B cell (primary cell): ENCODE results near the gene TMEM266. TPM values are rescaled to one million over a fixed set of nuclear protein-coding genes. Genes with fewer than 3 reads are reported as not detected.

Source experiments
- ATAC-seq: fragments of 200-7000 bp; cut with Tn5 transposase; one replicate; pipeline ENCODE4 v1.10.0; 2021; ENCODE audit warnings: low read depth, mild to moderate bottlenecking, moderate number of reproducible peaks, moderate library complexity
- CTCF ChIA-PET: fragments of 350-600 bp; sonication (Branson Sonifier 250); formaldehyde crosslinking; loops from one replicate; lab custom pipeline; 2021; ENCODE audit warnings: antibody characterized with exemption, inconsistent platforms; lab: Charles Lee
- POLR2A ChIA-PET: fragments of 350-600 bp; sonication (Branson Sonifier 250); formaldehyde crosslinking; loops from one replicate; lab custom pipeline; 2021; ENCODE audit warnings: antibody characterized with exemption; lab: Charles Lee
- DNase-seq: peaks from one replicate; pipeline ENCODE4 v3.0.0; 2013
- H2AFZ ChIP-seq: 2 replicates; pipeline ENCODE4 v1.6.1; 2012; ENCODE audit warnings: mild to moderate bottlenecking, low read depth, low read length; ENCODE audit not compliant: insufficient read depth, poor library complexity, severe bottlenecking
- H3K27ac ChIP-seq, 2 donors: 1 replicate in 1 of 2; 2 replicates in 1 of 2; pipeline ENCODE4 v1.5.1; 2012 to 2013; ENCODE audit warnings: low read length in 2 of 2, mild to moderate bottlenecking in 2 of 2, moderate library complexity in 1 of 2
- H3K27me3 ChIP-seq, 4 experiments: fragments of 200-600 bp in 1 of 4; sonication (generic) in 1 of 4; replicated peaks in 1 of 4; 1 replicate in 2 of 4; 2 replicates in 2 of 4; pipeline versions ENCODE4 v1.6.1 to v1.7.0; 2013 to 2016; ENCODE audit warnings: low read length in 3 of 4, mild to moderate bottlenecking in 2 of 4, mixed read lengths in 1 of 4, moderate library complexity in 1 of 4; ENCODE audit not compliant: insufficient read depth in 4 of 4, control insufficient read depth in 3 of 4; ENCODE audit errors: control extremely low read depth in 1 of 4
- H3K36me3 ChIP-seq, 2 experiments: replicated peaks in 1 of 2; 1 replicate in 1 of 2; 2 replicates in 1 of 2; pipeline versions ENCODE4 v1.6.1 to v1.7.1; 2013; ENCODE audit warnings: low read length in 1 of 2; ENCODE audit not compliant: insufficient read depth in 2 of 2, control insufficient read depth in 1 of 2; ENCODE audit errors: control extremely low read depth in 1 of 2, extremely low read depth in 1 of 2
- H3K4me1 ChIP-seq, 2 donors: fragments of 200-600 bp in 1 of 2; sonication (generic) in 1 of 2; 1 replicate in 1 of 2; 2 replicates in 1 of 2; pipeline versions ENCODE4 v1.5.1 to v1.6.1; 2013 to 2017; ENCODE audit warnings: low read length in 2 of 2; ENCODE audit not compliant: control insufficient read depth in 2 of 2, insufficient read depth in 2 of 2
- H3K4me2 ChIP-seq: replicated peaks from 2 replicates; pipeline ENCODE3; 2012; ENCODE audit warnings: mild to moderate bottlenecking, low read depth, low read length; ENCODE audit not compliant: poor library complexity, severe bottlenecking
- H3K4me3 ChIP-seq, 5 experiments: fragments of 200-600 bp in 1 of 5; sonication (generic) in 1 of 5; 1 replicate in 3 of 5; 2 replicates in 2 of 5; pipeline versions ENCODE4 v1.5.1 to v1.7.0; 2011 to 2016; ENCODE audit warnings: low read length in 4 of 5, mild to moderate bottlenecking in 4 of 5, low read depth in 2 of 5, control low read depth in 1 of 5, moderate library complexity in 1 of 5; ENCODE audit not compliant: insufficient read depth in 1 of 5; ENCODE audit errors: control extremely low read depth in 1 of 5, extremely low read depth in 1 of 5
- H3K79me2 ChIP-seq: fragments of 200-600 bp; sonication (generic); one replicate; pipeline ENCODE4 v1.6.0; 2016; ENCODE audit warnings: low read length; ENCODE audit not compliant: control insufficient read depth, insufficient read depth
- H3K9ac ChIP-seq: fragments of 200-600 bp; sonication (generic); 2 replicates; pipeline ENCODE4 v1.6.1; 2017; ENCODE audit warnings: mild to moderate bottlenecking, low read length, moderate library complexity
- H3K9me3 ChIP-seq, 3 donors: one replicate each; pipeline versions ENCODE4 v1.6.1 to v1.7.1; 2013; ENCODE audit warnings: low read length in 2 of 3; ENCODE audit not compliant: control insufficient read depth in 2 of 3, insufficient read depth in 1 of 3; ENCODE audit errors: control extremely low read depth in 1 of 3
- H4K20me1 ChIP-seq: 2 replicates; pipeline ENCODE4 v1.6.0; 2012; ENCODE audit warnings: mild to moderate bottlenecking, low read length; ENCODE audit not compliant: insufficient read depth, control insufficient read depth, poor library complexity, severe bottlenecking
- H3K27ac Mint-ChIP-seq: one replicate; pipeline ENCODE4 v1.8.0; 2021; ENCODE audit warnings: mixed read lengths
- H3K27me3 Mint-ChIP-seq: one replicate; pipeline ENCODE4 v1.8.0; 2021; ENCODE audit warnings: mixed read lengths
- H3K4me1 Mint-ChIP-seq: one replicate; pipeline ENCODE4 v1.8.0; 2021; ENCODE audit warnings: mixed read lengths
- H3K4me3 Mint-ChIP-seq: one replicate; pipeline ENCODE4 v1.8.0; 2021; ENCODE audit warnings: mixed read lengths
- H3K9me3 Mint-ChIP-seq: one replicate; pipeline ENCODE4 v1.8.0; 2022; ENCODE audit warnings: mixed read lengths; ENCODE audit not compliant: insufficient read depth
- EZH2 ChIP-seq: IDR thresholded peaks from 2 replicates; pipeline ENCODE4 v1.6.1; 2012; ENCODE audit warnings: borderline replicate concordance, low read depth, mild to moderate bottlenecking, moderate library complexity, low read length; ENCODE audit not compliant: insufficient read depth, poor library complexity, severe bottlenecking
- WGBS: methylation state at CpG from one replicate; pipeline ENCODE4 v1.1.5; 2013; ENCODE audit warnings: missing lambda C conversion rate; ENCODE audit not compliant: insufficient coverage; 5-methylcytosine and 5-hydroxymethylcytosine counted together
- intact Hi-C: fragments of 100-400 bp; cut with micrococcal nuclease; formaldehyde crosslinking; loops from one replicate; pipeline ENCODE4 v1.10.0; 2022
- polyA plus RNA-seq: library from polyadenylated mRNA; depleted of rRNA; stranded (reverse); fragments of >200 nt; gene quantifications from 2 replicates; pipeline ENCODE4 v1.2.3, GENCODE V29; 2012
- total RNA-seq, 2 donors: library from RNA; stranded (reverse); fragments of 120-200 nt in 1 of 2; gene quantifications; 1 replicate in 1 of 2; 2 replicates in 1 of 2; pipeline versions ENCODE4 v1.2.3 to v1.2.4, GENCODE V29; 2013 to 2022
- TF ChIP-seq, protein P1 (sequence below): fragments of 200-600 bp; IDR thresholded peaks from one replicate; pipeline ENCODE4 v1.8.0; 2022; ENCODE audit warnings: antibody characterized with exemption, mild to moderate bottlenecking

TMEM266 gene
- total and polyA plus RNA-seq, 2 donors (not counting 1 experiment from before 2014, with no cell fraction given): not detected

DNA sequence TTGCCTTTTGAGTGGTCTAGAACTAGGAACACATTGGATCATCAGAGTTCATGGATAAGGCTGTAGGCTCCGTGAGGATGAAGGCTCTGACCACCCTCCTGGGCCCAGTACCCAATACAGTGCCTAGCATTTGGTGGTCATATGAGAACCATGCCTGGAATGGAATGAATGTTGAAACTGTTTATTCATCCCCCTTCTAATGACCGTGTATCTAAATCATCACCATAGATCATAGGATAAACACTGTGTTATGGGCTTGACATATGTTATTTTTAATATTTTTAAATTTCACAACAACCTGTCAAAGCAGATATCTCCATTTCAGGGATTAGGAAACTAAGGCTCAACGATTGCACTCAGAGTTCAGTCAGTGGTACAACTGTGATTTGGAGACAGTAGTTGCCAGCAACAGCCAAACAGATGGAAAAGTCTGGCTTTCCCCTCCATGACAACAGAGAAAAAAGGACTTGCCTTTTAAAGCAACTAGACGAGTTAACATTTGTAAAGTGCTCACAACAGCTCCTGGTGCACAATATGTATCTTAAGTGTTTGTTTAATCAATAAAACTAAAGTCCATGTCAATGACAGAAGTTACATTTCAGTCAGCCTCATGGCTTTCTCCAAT is 89.6 kb downstream of the TMEM266 start:
- no peak overlapping the region for H3K9ac ChIP-seq
- intact Hi-C loops: no loop called here
- ATAC-seq (no peak), DNase-seq (no peak)
- peaks cover 0 to 14% (median 8%) of the 10 kb centered on the region in 4 experiments for H3K27me3 ChIP-seq
- Mint-ChIP-seq H3K27ac (no peak overlapping the region), H3K4me3 (no peak overlapping the region), H3K27me3 (peaks cover 24% of the 10 kb centered on the region), H3K4me1 (peaks cover 14% of the 10 kb centered on the region), H3K9me3 (no peaks in the 10 kb centered on the region)
- no peaks in the 10 kb centered on the region for H3K79me2 ChIP-seq
- TF ChIP-seq, protein P1, sequence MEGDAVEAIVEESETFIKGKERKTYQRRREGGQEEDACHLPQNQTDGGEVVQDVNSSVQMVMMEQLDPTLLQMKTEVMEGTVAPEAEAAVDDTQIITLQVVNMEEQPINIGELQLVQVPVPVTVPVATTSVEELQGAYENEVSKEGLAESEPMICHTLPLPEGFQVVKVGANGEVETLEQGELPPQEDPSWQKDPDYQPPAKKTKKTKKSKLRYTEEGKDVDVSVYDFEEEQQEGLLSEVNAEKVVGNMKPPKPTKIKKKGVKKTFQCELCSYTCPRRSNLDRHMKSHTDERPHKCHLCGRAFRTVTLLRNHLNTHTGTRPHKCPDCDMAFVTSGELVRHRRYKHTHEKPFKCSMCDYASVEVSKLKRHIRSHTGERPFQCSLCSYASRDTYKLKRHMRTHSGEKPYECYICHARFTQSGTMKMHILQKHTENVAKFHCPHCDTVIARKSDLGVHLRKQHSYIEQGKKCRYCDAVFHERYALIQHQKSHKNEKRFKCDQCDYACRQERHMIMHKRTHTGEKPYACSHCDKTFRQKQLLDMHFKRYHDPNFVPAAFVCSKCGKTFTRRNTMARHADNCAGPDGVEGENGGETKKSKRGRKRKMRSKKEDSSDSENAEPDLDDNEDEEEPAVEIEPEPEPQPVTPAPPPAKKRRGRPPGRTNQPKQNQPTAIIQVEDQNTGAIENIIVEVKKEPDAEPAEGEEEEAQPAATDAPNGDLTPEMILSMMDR: no peak
- TF ChIP-seq EZH2: no peak
- H3K27ac ChIP-seq: no peak overlapping the region
- peaks cover 11 to 16% of the 10 kb centered on the region in 2 donors for H3K4me1 ChIP-seq
- H4K20me1 ChIP-seq: no peaks in the 10 kb centered on the region
- no peaks in the 10 kb centered on the region for H3K36me3 ChIP-seq
- H3K4me3 ChIP-seq: no peak overlapping the region
- H2AFZ ChIP-seq: no peak overlapping the region
- no peaks in the 10 kb centered on the region for H3K9me3 ChIP-seq
- no peak overlapping the region for H3K4me2 ChIP-seq
- WGBS: no CpG with 5 or more reads among the region's 4 CpGs
- ChIA-PET CTCF (interaction anchor here (0.6 to 8.8 kb wide), 9 partner anchors 9 to 899 kb away, joined by 3 to 73 read pairs (median 3); no protein-coding TSS in a partner anchor), POLR2A (no interaction called here)

DNA sequence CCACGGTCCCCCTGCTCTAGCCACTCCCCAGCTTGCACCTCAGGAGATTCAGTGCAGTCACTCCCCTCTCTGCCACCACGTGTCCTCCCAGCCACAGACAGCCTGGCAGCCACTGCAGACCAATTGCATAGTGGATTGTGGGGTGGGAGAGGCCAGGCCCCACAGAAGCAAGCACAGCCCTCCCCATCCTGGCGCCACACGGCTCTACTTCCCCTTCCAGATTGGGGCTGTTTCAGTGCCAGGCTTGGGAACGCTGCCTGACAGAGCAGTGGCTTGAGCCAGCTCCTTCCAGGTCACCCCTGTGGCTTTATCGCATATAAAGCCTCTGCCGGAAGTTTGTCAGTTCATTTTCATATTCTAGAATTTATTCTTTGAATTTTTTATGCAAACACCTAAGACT is 90.7 kb downstream of the TMEM266 start:
- no peaks in the 10 kb centered on the region for H3K9me3 Mint-ChIP-seq
- CTCF ChIA-PET: interaction anchor here (0.9 to 8.8 kb wide), 9 partner anchors 9 to 341 kb away, joined by 3 to 73 read pairs (median 4); no protein-coding TSS in a partner anchor
- Histone ChIP-seq H3K4me2 (peak overlapping the region; percentile 62), H3K27me3 (peaks cover 0 to 9% (median 8%) of the 10 kb centered on the region in 4 experiments), H3K9ac (no peak overlapping the region), H3K36me3 (no peaks in the 10 kb centered on the region), H3K9me3 (no peaks in the 10 kb centered on the region), H3K79me2 (no peaks in the 10 kb centered on the region), H3K27ac (no peak overlapping the region), H3K4me3 (no peak overlapping the region), H2AFZ (peak overlapping the region; percentile 64), H3K4me1 (peaks cover 11 to 16% of the 10 kb centered on the region in 2 donors), H4K20me1 (no peaks in the 10 kb centered on the region)
- intact Hi-C loops: loop anchor here (5.0 kb wide), 1 partner anchor 93 kb away; the partner anchor contains the start of gene TMEM266
- peaks cover 14% of the 10 kb centered on the region for H3K4me1 Mint-ChIP-seq
- H3K27me3 Mint-ChIP-seq: peaks cover 14% of the 10 kb centered on the region
- H3K4me3 Mint-ChIP-seq: no peak overlapping the region
- ATAC-seq: peak; percentile 18
- POLR2A ChIA-PET: no interaction called here
- H3K27ac Mint-ChIP-seq: peak overlapping the region; percentile 20
- WGBS: 15% methylated on average over 4 of the region's 7 CpGs
- no peak for DNase-seq
- TF ChIP-seq, protein P1: no peak
- TF ChIP-seq EZH2: no peak
